Keratinocyte (primary cell): ENCODE data around the gene DIP2C. TPM values are rescaled to one million over a fixed set of nuclear protein-coding genes. Genes with fewer than 3 reads are reported as not detected.

ENCODE experiments used
- DNase-seq: peaks from one replicate; pipeline ENCODE4 v3.0.0-alpha.2; 2011; ENCODE audit warnings: low read depth, missing footprints, low spot score
- FAIRE-seq: peaks from 2 replicates; lab custom pipeline; 2011; peaks lifted over from hg19 to GRCh38; lab: Jason Lieb, UNC
- H2AFZ ChIP-seq: 2 replicates; pipeline ENCODE4 v1.6.0; 2012; ENCODE audit warnings: low read length, control low read depth, inconsistent platforms; ENCODE audit not compliant: control insufficient read depth
- H3K27ac ChIP-seq: 2 replicates; pipeline ENCODE4 v1.5.1; 2011; ENCODE audit warnings: low read length; ENCODE audit not compliant: control insufficient read depth, insufficient read depth
- H3K27me3 ChIP-seq: 3 replicates; pipeline ENCODE4 v1.6.0; 2011; ENCODE audit warnings: low read length; ENCODE audit not compliant: control insufficient read depth, insufficient read depth; ENCODE audit errors: extremely low read depth
- H3K36me3 ChIP-seq, 2 experiments: 2 replicates in 1 of 2; 3 replicates in 1 of 2; pipeline ENCODE4 v1.5.1; 2011; ENCODE audit warnings: low read length in 2 of 2, mild to moderate bottlenecking in 1 of 2; ENCODE audit not compliant: control insufficient read depth in 2 of 2, insufficient read depth in 2 of 2; ENCODE audit errors: extremely low read depth in 1 of 2
- H3K4me1 ChIP-seq: 3 replicates; pipeline ENCODE4 v1.5.1; 2011; ENCODE audit warnings: low read length; ENCODE audit not compliant: control insufficient read depth, insufficient read depth; ENCODE audit errors: extremely low read depth
- H3K4me2 ChIP-seq: 3 replicates; pipeline ENCODE4 v1.6.0; 2011; ENCODE audit warnings: low read depth, low read length; ENCODE audit not compliant: control insufficient read depth, insufficient read depth; ENCODE audit errors: extremely low read depth
- H3K4me3 ChIP-seq, 3 experiments: fragments of 200-600 bp in 1 of 3; sonication (generic) in 1 of 3; 2 replicates in 2 of 3; 3 replicates in 1 of 3; pipeline ENCODE4 v1.5.1; 2011 to 2016; ENCODE audit warnings: low read length in 3 of 3, mild to moderate bottlenecking in 3 of 3, control low read depth in 2 of 3, inconsistent platforms in 1 of 3, low read depth in 1 of 3, mixed read lengths in 1 of 3, mixed run types in 1 of 3, moderate library complexity in 1 of 3; ENCODE audit not compliant: control insufficient read depth in 2 of 3, insufficient read depth in 2 of 3; ENCODE audit errors: extremely low read depth in 1 of 3
- H3K79me2 ChIP-seq: 2 replicates; pipeline ENCODE4 v1.6.0; 2012; ENCODE audit warnings: low read length; ENCODE audit not compliant: control insufficient read depth, insufficient read depth
- H3K9ac ChIP-seq: 3 replicates; pipeline ENCODE4 v1.6.0; 2011; ENCODE audit warnings: low read length; ENCODE audit not compliant: control insufficient read depth, insufficient read depth; ENCODE audit errors: extremely low read depth
- H3K9me1 ChIP-seq: 3 replicates; pipeline ENCODE4 v1.6.0; 2011; ENCODE audit warnings: low read length; ENCODE audit not compliant: control insufficient read depth, insufficient read depth; ENCODE audit errors: extremely low read depth
- H3K9me3 ChIP-seq: 2 replicates; pipeline ENCODE4 v1.5.1; 2012; ENCODE audit warnings: low read depth, low read length; ENCODE audit not compliant: control insufficient read depth
- H4K20me1 ChIP-seq: 3 replicates; pipeline ENCODE4 v1.6.0; 2011; ENCODE audit warnings: low read length; ENCODE audit not compliant: control insufficient read depth, insufficient read depth; ENCODE audit errors: extremely low read depth
- EZH2 ChIP-seq: IDR thresholded peaks from one replicate; pipeline ENCODE4 v1.6.1; 2012; ENCODE audit warnings: inconsistent platforms, mild to moderate bottlenecking, low read length, moderate library complexity
- dilution Hi-C: fragments of 300-500 bp; cut with MboI; formaldehyde crosslinking; loops from one replicate; pipeline ENCODE4 v1.7.0; 2020; ENCODE audit warnings: low sequenced_read_pairs; ENCODE audit not compliant: extremely low pct_ligation_motif_present
- polyA plus RNA-seq, 5 experiments: library from polyadenylated mRNA; depleted of rRNA in 3 of 5; stranded (reverse) in 3 of 5; stranded (forward) in 1 of 5; unstranded in 1 of 5; fragments of >200 nt; gene quantifications; 1 replicate in 1 of 5; 2 replicates in 3 of 5; 3 replicates in 1 of 5; pipeline versions ENCODE4 v1.2.1 to v1.2.3, GENCODE V29; 2011 to 2012; ENCODE audit warnings: missing spikeins in 2 of 5, low read depth in 1 of 5, low replicate concordance in 1 of 5
- TF ChIP-seq, protein P1 (sequence below), 3 experiments: IDR thresholded peaks in 1 of 3; conservative IDR thresholded peaks in 1 of 3; optimal IDR thresholded peaks in 1 of 3; 2 replicates in 2 of 3; 3 replicates in 1 of 3; pipeline versions ENCODE3 to v1.5.1; 2011; ENCODE audit warnings: low read length in 3 of 3, mild to moderate bottlenecking in 3 of 3, moderate library complexity in 2 of 3, control low read depth in 1 of 3, inconsistent platforms in 1 of 3; ENCODE audit not compliant: insufficient read depth in 2 of 3; ENCODE audit errors: extremely low read depth in 1 of 3

The DIP2C gene
- polyA plus RNA-seq, 1 donor (not counting 4 experiments of a cell fraction or from before 2014, with no cell fraction given), result 1.3 TPM

DNA sequence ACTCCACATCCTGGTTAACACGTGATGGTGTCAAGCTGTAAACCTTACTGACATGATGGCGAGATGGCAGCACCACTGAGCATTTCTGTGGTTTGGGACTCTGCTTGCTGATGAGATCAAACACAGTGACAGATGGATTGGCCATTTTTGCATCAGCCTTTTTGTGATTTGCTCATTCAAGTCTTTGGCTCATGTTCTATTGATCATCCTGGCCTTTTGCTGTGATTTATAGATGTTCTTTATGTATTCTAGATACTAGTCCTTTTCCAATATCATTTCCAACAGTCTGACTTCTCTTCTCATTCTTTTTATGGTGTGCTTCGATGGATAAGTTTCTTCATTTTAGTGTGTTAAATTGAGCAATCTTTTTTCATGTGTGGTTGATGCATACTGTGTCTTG is 24.7 kb upstream of the DIP2C start:
- no peak overlapping the region for H3K27ac ChIP-seq
- H3K27me3 ChIP-seq, result no peaks in the 10 kb centered on the region
- H3K36me3 ChIP-seq, result no peaks in the 10 kb centered on the region
- no peak overlapping the region for H2AFZ ChIP-seq
- no peaks in the 10 kb centered on the region for H3K9me1 ChIP-seq
- H3K4me1 ChIP-seq, result no peaks in the 10 kb centered on the region
- no peaks in the 10 kb centered on the region for H3K79me2 ChIP-seq
- no peak overlapping the region for H3K9ac ChIP-seq
- no peak for TF ChIP-seq EZH2
- TF ChIP-seq, protein P1, sequence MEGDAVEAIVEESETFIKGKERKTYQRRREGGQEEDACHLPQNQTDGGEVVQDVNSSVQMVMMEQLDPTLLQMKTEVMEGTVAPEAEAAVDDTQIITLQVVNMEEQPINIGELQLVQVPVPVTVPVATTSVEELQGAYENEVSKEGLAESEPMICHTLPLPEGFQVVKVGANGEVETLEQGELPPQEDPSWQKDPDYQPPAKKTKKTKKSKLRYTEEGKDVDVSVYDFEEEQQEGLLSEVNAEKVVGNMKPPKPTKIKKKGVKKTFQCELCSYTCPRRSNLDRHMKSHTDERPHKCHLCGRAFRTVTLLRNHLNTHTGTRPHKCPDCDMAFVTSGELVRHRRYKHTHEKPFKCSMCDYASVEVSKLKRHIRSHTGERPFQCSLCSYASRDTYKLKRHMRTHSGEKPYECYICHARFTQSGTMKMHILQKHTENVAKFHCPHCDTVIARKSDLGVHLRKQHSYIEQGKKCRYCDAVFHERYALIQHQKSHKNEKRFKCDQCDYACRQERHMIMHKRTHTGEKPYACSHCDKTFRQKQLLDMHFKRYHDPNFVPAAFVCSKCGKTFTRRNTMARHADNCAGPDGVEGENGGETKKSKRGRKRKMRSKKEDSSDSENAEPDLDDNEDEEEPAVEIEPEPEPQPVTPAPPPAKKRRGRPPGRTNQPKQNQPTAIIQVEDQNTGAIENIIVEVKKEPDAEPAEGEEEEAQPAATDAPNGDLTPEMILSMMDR (optimal IDR thresholded peaks at IDR 0.05 in 1 of 3, IDR thresholded peaks at IDR 0.05 in 1 of 3, conservative IDR thresholded peaks at IDR 0.05 in 1 of 3; ENCODE audit: extremely low read depth in 1 of 3, insufficient read depth in 2 of 3, low read length in 3 of 3), result no peak
- FAIRE-seq (no peak), DNase-seq (no peak)
- peaks cover 7% of the 10 kb centered on the region for H3K9me3 ChIP-seq
- dilution Hi-C loops, result no loop called here
- no peaks in the 10 kb centered on the region for H4K20me1 ChIP-seq
- no peak overlapping the region for H3K4me2 ChIP-seq
- no peak overlapping the region for H3K4me3 ChIP-seq

DNA sequence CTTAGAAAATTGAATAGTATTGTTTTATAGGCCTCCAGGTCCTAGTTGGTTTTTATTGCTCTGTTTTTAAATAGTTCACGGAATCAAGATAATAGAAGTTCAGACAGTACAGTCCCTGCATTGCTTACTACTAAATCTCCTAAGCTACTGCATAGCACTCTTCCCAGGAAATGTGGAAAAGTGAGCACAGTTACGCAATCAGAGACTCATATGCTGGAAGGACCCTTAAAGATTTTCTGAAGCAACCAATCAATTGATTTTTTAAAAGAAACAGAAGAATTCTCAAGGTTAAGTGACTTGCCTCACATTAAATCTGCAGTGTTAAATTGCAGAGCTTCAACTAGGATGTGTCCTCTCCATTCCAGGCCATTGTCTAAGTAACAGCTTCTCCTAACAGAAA is 23.1 kb upstream of the DIP2C start:
- Histone ChIP-seq H3K4me1 (no peaks in the 10 kb centered on the region), H3K4me3 (no peak overlapping the region), H2AFZ (no peak overlapping the region), H3K9ac (no peak overlapping the region), H3K79me2 (no peaks in the 10 kb centered on the region), H3K27ac (no peak overlapping the region), H3K9me1 (no peaks in the 10 kb centered on the region), H3K4me2 (no peak overlapping the region), H3K36me3 (no peaks in the 10 kb centered on the region), H3K9me3 (peaks cover 7% of the 10 kb centered on the region), H4K20me1 (no peaks in the 10 kb centered on the region), H3K27me3 (no peaks in the 10 kb centered on the region)
- TF ChIP-seq, protein P1 (optimal IDR thresholded peaks at IDR 0.05 in 1 of 3, IDR thresholded peaks at IDR 0.05 in 1 of 3, conservative IDR thresholded peaks at IDR 0.05 in 1 of 3; ENCODE audit: extremely low read depth in 1 of 3, insufficient read depth in 2 of 3, low read length in 3 of 3), result no peak
- TF ChIP-seq EZH2, result no peak
- dilution Hi-C loops, result no loop called here
- FAIRE-seq (no peak), DNase-seq (no peak)
